HepG2 (cell line): Measurements from ENCODE around the gene CPLX3. TPM values are rescaled to one million over a fixed set of nuclear protein-coding genes. Genes with fewer than 3 reads are reported as not detected.

Experiments used
- ATAC-seq: fragments of 200-7000 bp; cut with Tn5 transposase; 3 replicates; pipeline ENCODE4 v1.9.1; 2020; ENCODE audit warnings: mild to moderate bottlenecking, moderate library complexity
- BruUV-seq: library from RNA; stranded (reverse); fragments of 400-500 nt; replicated peaks from 2 replicates; lab custom pipeline; 2021; lab: Mats Ljungman, UMichigan
- CTCF ChIA-PET: fragments of 300-600 bp; formaldehyde crosslinking; extraction: SDS; loops from one replicate; lab custom pipeline; 2021; ENCODE audit warnings: low total read pairs, inconsistent platforms, low intra/inter-chr PET ratio; lab: Yijun Ruan, JAX
- POLR2A ChIA-PET: fragments of 350-600 bp; sonication (Branson Sonifier 250); formaldehyde crosslinking; loops from one replicate; lab custom pipeline; 2020; ENCODE audit warnings: antibody characterized with exemption, inconsistent platforms; lab: Yijun Ruan, JAX
- DNase-seq: peaks from one replicate; pipeline ENCODE4 v3.0.0-alpha.2; 2015; ENCODE audit warnings: low spot score
- FAIRE-seq: peaks from 3 replicates; lab custom pipeline; 2011; peaks lifted over from hg19 to GRCh38; lab: Jason Lieb, UNC
- H2AFZ ChIP-seq: one replicate; pipeline ENCODE4 v1.6.1; 2011; ENCODE audit warnings: low read length, inconsistent platforms
- H3K27ac ChIP-seq: fragments of 300-600 bp; 3 replicates; pipeline ENCODE4 v1.8.0; 2011; ENCODE audit warnings: mixed run types, mild to moderate bottlenecking, mixed read lengths, low read length, inconsistent platforms; ENCODE audit not compliant: insufficient read depth; ENCODE audit errors: extremely low read length
- H3K27me3 ChIP-seq, 2 experiments: fragments of 200-600 bp in 1 of 2; 2 replicates in 1 of 2; 3 replicates in 1 of 2; pipeline versions ENCODE4 v1.6.0 to v1.8.0; 2011; ENCODE audit warnings: low read length in 2 of 2, mild to moderate bottlenecking in 2 of 2, moderate library complexity in 2 of 2, inconsistent platforms in 1 of 2; ENCODE audit not compliant: insufficient read depth in 2 of 2, control insufficient read depth in 1 of 2
- H3K36me3 ChIP-seq, 2 experiments: fragments of 200-600 bp in 1 of 2; replicated peaks in 1 of 2; 2 replicates in 1 of 2; 3 replicates in 1 of 2; pipeline versions ENCODE4 v1.5.1 to v1.8.0; 2011; ENCODE audit warnings: low read length in 2 of 2, inconsistent platforms in 1 of 2; ENCODE audit not compliant: insufficient read depth in 2 of 2, control insufficient read depth in 1 of 2
- H3K4me1 ChIP-seq: 2 replicates; pipeline ENCODE4 v1.5.1; 2012; ENCODE audit warnings: low read length, inconsistent platforms; ENCODE audit not compliant: insufficient read depth
- H3K4me2 ChIP-seq: 2 replicates; pipeline ENCODE4 v1.6.0; 2011; ENCODE audit warnings: low read depth, low read length, inconsistent platforms
- H3K4me3 ChIP-seq, 3 experiments: fragments of 200-600 bp in 1 of 3; sonication (generic), shearing (Covaris generic) in 1 of 3; replicated peaks in 1 of 3; 2 replicates each; pipeline ENCODE4 v1.5.1; 2011 to 2016; ENCODE audit warnings: low read length in 3 of 3, inconsistent platforms in 2 of 3, low read depth in 2 of 3, mild to moderate bottlenecking in 2 of 3, control low read depth in 1 of 3, mixed read lengths in 1 of 3; ENCODE audit not compliant: insufficient read depth in 1 of 3
- H3K79me2 ChIP-seq: one replicate; pipeline ENCODE4 v1.6.1; 2011; ENCODE audit warnings: low read length, inconsistent platforms; ENCODE audit not compliant: insufficient read depth
- H3K9ac ChIP-seq: 2 replicates; pipeline ENCODE4 v1.6.0; 2011; ENCODE audit warnings: mild to moderate bottlenecking, low read depth, low read length, inconsistent platforms; ENCODE audit not compliant: insufficient read depth
- H3K9me3 ChIP-seq: 2 replicates; pipeline ENCODE4 v1.5.1; 2012; ENCODE audit warnings: mild to moderate bottlenecking, low read length
- H4K20me1 ChIP-seq: 2 replicates; pipeline ENCODE4 v1.6.0; 2011; ENCODE audit warnings: inconsistent platforms, mild to moderate bottlenecking, low read length, moderate library complexity; ENCODE audit not compliant: insufficient read depth
- AFF4 ChIP-seq: sonication (generic); formaldehyde crosslinking; IDR thresholded peaks from 2 replicates; pipeline ENCODE4 v1.4.0; 2020; ENCODE audit warnings: missing genetic modification reagents
- CSRNP1 ChIP-seq: sonication (generic); formaldehyde crosslinking; IDR thresholded peaks from 2 replicates; pipeline ENCODE4 v1.8.1; 2023; ENCODE audit warnings: mild to moderate bottlenecking, missing genetic modification reagents
- MAFF ChIP-seq: IDR thresholded peaks from 2 replicates; pipeline ENCODE4 v1.6.1; 2011; ENCODE audit warnings: low read depth, low read length, improper control_type of control experiment
- NFATC3 ChIP-seq: sonication (generic); formaldehyde crosslinking; IDR thresholded peaks from 2 replicates; pipeline ENCODE4 v1.5.1; 2020; ENCODE audit warnings: mild to moderate bottlenecking, missing genetic modification reagents
- PATZ1 ChIP-seq: sonication (generic); formaldehyde crosslinking; IDR thresholded peaks from 2 replicates; pipeline ENCODE4 v1.4.0; 2020; ENCODE audit warnings: missing genetic modification reagents
- U2AF2 ChIP-seq: fragments of 200-400 bp; formaldehyde crosslinking; IDR thresholded peaks from 2 replicates; pipeline ENCODE4 v1.6.1; 2017; ENCODE audit warnings: low read depth, mild to moderate bottlenecking, low read length
- ZNF543 ChIP-seq: sonication (generic); formaldehyde crosslinking; IDR thresholded peaks from 2 replicates; pipeline ENCODE4 v1.4.0; 2020; ENCODE audit warnings: mild to moderate bottlenecking, missing genetic modification reagents
- ZNF589 ChIP-seq: sonication (generic); formaldehyde crosslinking; conservative IDR thresholded peaks from 2 replicates; pipeline ENCODE4 v1.8.0; 2022; ENCODE audit warnings: mild to moderate bottlenecking, moderate library complexity, missing genetic modification reagents
- WGBS: methylation state at CpG from one replicate; pipeline ENCODE4 v1.1.6; 2017; ENCODE audit warnings: low lambda C conversion rate; 5-methylcytosine and 5-hydroxymethylcytosine counted together
- in situ Hi-C: cut with HindIII; loops from 2 replicates; pipeline ENCODE4 v1.10.0; 2017; ENCODE audit warnings: low pct_unique_long_range_greater_than_20kb; ENCODE audit not compliant: extremely low pct_ligation_motif_present
- intact Hi-C: fragments of 100-400 bp; cut with micrococcal nuclease; formaldehyde crosslinking; loops from one replicate; pipeline ENCODE4 v1.10.0; 2022; ENCODE audit not compliant: unreplicated experiment
- polyA plus RNA-seq, 8 experiments: library from polyadenylated mRNA; depleted of rRNA in 3 of 8; stranded (reverse) in 7 of 8; unstranded in 1 of 8; fragments of >200 nt; fragmentation: Illumina TruSeq in 4 of 8; extraction: Trizol in 4 of 8; gene quantifications; 2 replicates each; pipeline versions ENCODE4 v1.2.1 to v1.2.3, GENCODE V29; 2011 to 2016; ENCODE audit warnings: low read depth in 4 of 8, missing spikeins in 1 of 8, mixed read lengths in 1 of 8; ENCODE audit not compliant: insufficient read depth in 1 of 8
- total RNA-seq, 5 experiments: library from RNA; depleted of rRNA; stranded (reverse); fragments of >200 nt; fragmentation: Illumina TruSeq; extraction: Trizol; gene quantifications; 2 replicates each; pipeline ENCODE4 v1.2.3, GENCODE V29; 2016; ENCODE audit warnings: low read depth in 1 of 5
- TF ChIP-seq, protein P1 (sequence below): IDR thresholded peaks from 2 replicates; pipeline ENCODE4 v1.6.1; 2012; ENCODE audit warnings: inconsistent platforms

Gene CPLX3
- total and polyA plus RNA-seq, 2 of the 13 experiments (the other 11 are each of a cell fraction or from before 2014, with no cell fraction given) = not detected

DNA sequence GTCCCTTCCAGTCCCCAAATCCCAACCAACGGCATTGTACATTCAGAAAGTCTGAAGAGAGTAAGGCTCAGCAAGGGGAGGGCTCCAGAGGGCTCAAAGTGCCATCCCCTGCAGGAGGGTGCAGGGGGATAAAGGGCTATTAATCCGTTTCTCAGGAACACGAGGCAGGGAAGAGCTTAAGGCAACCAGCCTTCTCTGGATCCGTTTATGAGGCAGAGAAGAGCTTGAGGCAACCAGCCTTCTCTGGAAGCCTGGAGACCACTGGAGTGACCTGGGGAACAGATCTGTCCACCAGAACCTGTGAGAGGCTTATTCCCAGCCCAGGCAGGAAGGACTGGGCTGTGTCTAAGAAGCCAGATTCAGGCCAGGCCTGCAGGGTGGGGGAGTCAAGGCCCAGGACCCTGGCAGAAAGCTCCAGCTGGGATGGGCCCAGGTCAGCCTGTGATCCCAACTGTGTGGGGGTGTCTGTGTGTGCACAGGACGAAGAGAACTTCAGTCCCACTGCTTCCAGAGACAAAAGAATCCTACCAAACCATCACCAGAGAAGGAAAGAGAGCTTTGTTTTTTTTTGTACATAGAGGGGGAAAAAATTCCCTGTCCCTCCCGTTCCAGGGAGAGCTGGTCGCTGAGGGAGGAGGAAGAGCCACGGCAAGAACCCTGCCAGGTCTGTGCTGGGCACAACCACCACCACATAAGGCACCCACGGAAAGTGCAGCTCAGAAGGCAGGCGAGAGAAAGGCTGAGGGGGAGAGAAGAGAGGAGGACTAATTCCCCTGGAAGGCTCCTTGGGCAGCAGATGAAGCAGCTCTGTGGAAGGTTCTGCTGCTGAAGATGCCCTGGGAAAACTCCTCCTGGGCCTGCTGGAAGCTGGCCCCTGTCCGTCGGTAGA is 18.1 kb downstream of the CPLX3 start (continued):
- TF ChIP-seq AFF4 = no peak
- TF ChIP-seq NFATC3 (CRISPR knock-in tag) = no peak
- no peak for TF ChIP-seq U2AF2
- TF ChIP-seq, all 625 proteins: peak for 0

- H3K4me2 ChIP-seq = no peak overlapping the region
- peaks cover 15 to 39% of the 10 kb centered on the region in 2 experiments; a peak in 4 of 5 replicates for H3K36me3 ChIP-seq
- WGBS = 100% methylated on average over 1 of the region's 5 CpGs
- intact Hi-C loops = no loop called here
- no peaks in the 10 kb centered on the region for H3K79me2 ChIP-seq
- TF ChIP-seq CSRNP1 (CRISPR knock-in tag) (no peak), ZNF589 (no peak), PATZ1 (CRISPR knock-in tag) (no peak), ZNF543 (CRISPR knock-in tag) (no peak), MAFF (no peak)
- TF ChIP-seq, protein P1, sequence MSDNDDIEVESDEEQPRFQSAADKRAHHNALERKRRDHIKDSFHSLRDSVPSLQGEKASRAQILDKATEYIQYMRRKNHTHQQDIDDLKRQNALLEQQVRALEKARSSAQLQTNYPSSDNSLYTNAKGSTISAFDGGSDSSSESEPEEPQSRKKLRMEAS = no peak
- DNase-seq (no peak), FAIRE-seq (no peak), ATAC-seq (no peak)
- no peak overlapping the region for H3K9ac ChIP-seq
- no TSS peak for BruUV-seq
- H3K4me1 ChIP-seq = peaks cover 22% of the 10 kb centered on the region
- ChIA-PET POLR2A (interaction anchor here (1.2 to 1.3 kb wide), 2 partner anchors 45 to 51 kb away, joined by 3 read pairs; partner anchors contain the start of gene MPI), CTCF (no interaction called here)
- no peaks in the 10 kb centered on the region for H3K27me3 ChIP-seq
- no peak overlapping the region for H3K4me3 ChIP-seq
- H3K9me3 ChIP-seq = no peaks in the 10 kb centered on the region
- H4K20me1 ChIP-seq = no peaks in the 10 kb centered on the region
- no peak overlapping the region for H2AFZ ChIP-seq
- in situ Hi-C loops = no loop called here
- no peak overlapping the region for H3K27ac ChIP-seq
Measured at GRCh38 chr15:74845208-74845568, 18.8 kb downstream of the CPLX3 start.
